ENCODE results near the gene SND1.

The SND1 gene

GRCh38 chr7:127759945-127760421 lies 108.0 kb downstream of the SND1 start:
- POLR2A ChIA-PET, result no interaction called here
- CTCF ChIA-PET, result interaction anchor here (0.5 kb wide), 1 partner anchor 201 kb away, joined by 3 read pairs; no protein-coding TSS in a partner anchor
- H3K36me3 ChIP-seq (ENCODE audit: control insufficient read depth in 2 of 2, insufficient read depth in 1 of 2, low read length in 2 of 2), result no peaks in the 10 kb centered on the region
- H3K4me1 ChIP-seq (ENCODE audit: control insufficient read depth, insufficient read depth, low read length), result no peaks in the 10 kb centered on the region
- no peaks in the 10 kb centered on the region for H3K9me3 ChIP-seq (ENCODE audit: control insufficient read depth, insufficient read depth, low read depth, low read length)
- TF ChIP-seq KLF8 (tag by site-specific recombination; IDR thresholded peaks at IDR 0.05), result no peak
- no peak for TF ChIP-seq ZNF404 (tag by site-specific recombination; IDR thresholded peaks at IDR 0.05)
- no peak for TF ChIP-seq ZNF341 (tag by site-specific recombination; IDR thresholded peaks at IDR 0.05; ENCODE audit: low read depth)
- no peak for TF ChIP-seq ZBTB48 (tag by site-specific recombination; IDR thresholded peaks at IDR 0.05)
- TF ChIP-seq ZNF600 (tag by site-specific recombination; IDR thresholded peaks at IDR 0.05), result no peak
- TF ChIP-seq ZNF488 (tag by site-specific recombination; IDR thresholded peaks at IDR 0.05), result no peak
- TF ChIP-seq ZNF776 (tag by site-specific recombination; IDR thresholded peaks at IDR 0.05; ENCODE audit: borderline replicate concordance), result no peak
- no peak for TF ChIP-seq KLF10 (tag by site-specific recombination; IDR thresholded peaks at IDR 0.05)
- no peak for TF ChIP-seq ZNF830 (tag by site-specific recombination; IDR thresholded peaks at IDR 0.05; ENCODE audit: low read depth)
- no peak for TF ChIP-seq ZSCAN23 (tag by site-specific recombination; IDR thresholded peaks at IDR 0.05)
- TF ChIP-seq WT1 (tag by site-specific recombination; IDR thresholded peaks at IDR 0.05), result no peak
- no peak for TF ChIP-seq ZNF423 (tag by site-specific recombination; IDR thresholded peaks at IDR 0.05)
- no peak for TF ChIP-seq ZBTB8A (tag by site-specific recombination; IDR thresholded peaks at IDR 0.05)
- H3K4me3 ChIP-seq (ENCODE audit: low read depth, low read length), result no peak overlapping the region
- H3K27ac ChIP-seq (ENCODE audit: extremely low read depth, low read depth, low read length), result no peak overlapping the region

GRCh38 chr7:127760436-127761031 lies 108.5 kb downstream of the SND1 start:
- POLR2A ChIA-PET, result no interaction called here
- H3K4me3 ChIP-seq (ENCODE audit: low read depth, low read length), result no peak overlapping the region
- no peaks in the 10 kb centered on the region for H3K9me3 ChIP-seq (ENCODE audit: control insufficient read depth, insufficient read depth, low read depth, low read length)
- CTCF ChIA-PET, result interaction anchor here (0.5 kb wide), 1 partner anchor 201 kb away, joined by 3 read pairs; no protein-coding TSS in a partner anchor
- no peaks in the 10 kb centered on the region for H3K4me1 ChIP-seq (ENCODE audit: control insufficient read depth, insufficient read depth, low read length)
- no peaks in the 10 kb centered on the region for H3K36me3 ChIP-seq (ENCODE audit: control insufficient read depth in 2 of 2, insufficient read depth in 1 of 2, low read length in 2 of 2)
- H3K27ac ChIP-seq (ENCODE audit: extremely low read depth, low read depth, low read length), result no peak overlapping the region
- no peak for TF ChIP-seq ZSCAN16 (tag by site-specific recombination; IDR thresholded peaks at IDR 0.05)
- TF ChIP-seq ZNF26 (tag by site-specific recombination; IDR thresholded peaks at IDR 0.05), result no peak
- no peak for TF ChIP-seq ZNF621 (tag by site-specific recombination; IDR thresholded peaks at IDR 0.05)
- TF ChIP-seq ZNF121 (tag by site-specific recombination; IDR thresholded peaks at IDR 0.05), result no peak
- no peak for TF ChIP-seq ZNF354C (tag by site-specific recombination; IDR thresholded peaks at IDR 0.05; ENCODE audit: borderline replicate concordance, low read depth)
- no peak for TF ChIP-seq ZNF514 (tag by site-specific recombination; IDR thresholded peaks at IDR 0.05)
- no peak for TF ChIP-seq ZNF280D (tag by site-specific recombination; IDR thresholded peaks at IDR 0.05)
- TF ChIP-seq ZNF140 (tag by site-specific recombination; IDR thresholded peaks at IDR 0.05), result no peak
- TF ChIP-seq ZNF24 (tag by site-specific recombination; IDR thresholded peaks at IDR 0.05), result no peak
- TF ChIP-seq ZNF48 (tag by site-specific recombination; IDR thresholded peaks at IDR 0.05), result no peak
- no peak for TF ChIP-seq ZNF544 (tag by site-specific recombination; IDR thresholded peaks at IDR 0.05)
- TF ChIP-seq ZNF114 (tag by site-specific recombination; IDR thresholded peaks at IDR 0.05), result no peak
- no peak for TF ChIP-seq ZNF132 (tag by site-specific recombination; IDR thresholded peaks at IDR 0.05; ENCODE audit: borderline replicate concordance)
- TF ChIP-seq BCL11B (tag by site-specific recombination; IDR thresholded peaks at IDR 0.05; ENCODE audit: low read depth), result no peak
- TF ChIP-seq KLF1 (tag by site-specific recombination; IDR thresholded peaks at IDR 0.05), result no peak
- TF ChIP-seq ZNF23 (tag by site-specific recombination; IDR thresholded peaks at IDR 0.05; ENCODE audit: borderline replicate concordance), result no peak
- TF ChIP-seq ZNF248 (tag by site-specific recombination; IDR thresholded peaks at IDR 0.05), result no peak
- TF ChIP-seq ZNF202 (tag by site-specific recombination; IDR thresholded peaks at IDR 0.05; ENCODE audit: borderline replicate concordance), result no peak
